GM19099 (cell line): ENCODE results near the gene RRP1.

Experiments used
- POLR2A ChIP-seq: IDR thresholded peaks from 3 replicates; pipeline ENCODE4 v1.6.1; 2011; ENCODE audit warnings: low read depth; ENCODE audit not compliant: insufficient read length; ENCODE audit errors: extremely low read depth

Gene RRP1

GRCh38 chr21:43767498-43767983 lies 21.8 kb upstream of the RRP1 start:
- TF ChIP-seq POLR2A: no peak

GRCh38 chr21:43767984-43768867 lies 21.2 kb upstream of the RRP1 start:
- no peak for TF ChIP-seq POLR2A

GRCh38 chr21:43768868-43769167 lies 20.6 kb upstream of the RRP1 start:
- TF ChIP-seq POLR2A: no peak

GRCh38 chr21:43769325-43769958 lies 19.9 kb upstream of the RRP1 start:
- TF ChIP-seq POLR2A: no peak

GRCh38 chr21:43770066-43770655 lies 19.2 kb upstream of the RRP1 start:
- no peak for TF ChIP-seq POLR2A

GRCh38 chr21:43771199-43771675 lies 18.1 kb upstream of the RRP1 start:
- TF ChIP-seq POLR2A: no peak

GRCh38 chr21:43771698-43772424 lies 17.5 kb upstream of the RRP1 start:
- TF ChIP-seq POLR2A: no peak

GRCh38 chr21:43772425-43772821 lies 17.0 kb upstream of the RRP1 start:
- TF ChIP-seq POLR2A: no peak

GRCh38 chr21:43774163-43774562 lies 15.2 kb upstream of the RRP1 start:
- TF ChIP-seq POLR2A: no peak

- TF ChIP-seq POLR2A: no peak
These were observed 14.2 kb upstream of the RRP1 start for GRCh38 chr21:43775190-43775589.

GRCh38 chr21:43775795-43776430 lies 13.5 kb upstream of the RRP1 start, which contains the start of gene CSTB:
CSTB (minus strand) TSS chr21:43776308; CDS start chr21:43776269, 39 bp downstream.
- peak; percentile 89 for TF ChIP-seq POLR2A

- no peak for TF ChIP-seq POLR2A
These were observed 11.4 kb upstream of the RRP1 start for GRCh38 chr21:43777953-43778352.

GRCh38 chr21:43778469-43779335 lies 10.7 kb upstream of the RRP1 start:
- no peak for TF ChIP-seq POLR2A

- TF ChIP-seq POLR2A: no peak
These were observed 9.7 kb upstream of the RRP1 start for GRCh38 chr21:43779660-43780059.
